Measurements from ENCODE around the gene ZBTB16. TPM values are rescaled to one million over a fixed set of nuclear protein-coding genes. Genes with fewer than 3 reads are reported as not detected.

Gene ZBTB16
- polyA plus RNA-seq, 5 donors: 3.1 to 9.9 (median 6.7) TPM

GRCh38 chr11:114277637-114278341, 218.3 kb downstream of the ZBTB16 start:
- DNase-seq: no peak

GRCh38 chr11:114278342-114279065, 219.0 kb downstream of the ZBTB16 start:
- no peak for DNase-seq

- no peak for DNase-seq
Observed at GRCh38 chr11:114279792-114280546, 220.5 kb downstream of the ZBTB16 start.

GRCh38 chr11:114280696-114281095, 221.2 kb downstream of the ZBTB16 start:
- DNase-seq: peak in 1 of 2 donors; percentile 29

GRCh38 chr11:114281388-114281956, 222.0 kb downstream of the ZBTB16 start:
- no peak for DNase-seq

- DNase-seq: no peak
Observed at GRCh38 chr11:114282488-114282887, 223.0 kb downstream of the ZBTB16 start.

GRCh38 chr11:114283422-114283821, 223.9 kb downstream of the ZBTB16 start:
- no peak for DNase-seq

GRCh38 chr11:114284021-114284420, 224.5 kb downstream of the ZBTB16 start:
- DNase-seq: no peak

- no peak for DNase-seq
Observed at GRCh38 chr11:114284914-114285313, 225.4 kb downstream of the ZBTB16 start.

GRCh38 chr11:114285599-114285998, 226.1 kb downstream of the ZBTB16 start:
- DNase-seq: no peak

GRCh38 chr11:114286229-114286628, 226.7 kb downstream of the ZBTB16 start:
- DNase-seq: no peak

- no peak for DNase-seq
Observed at GRCh38 chr11:114287154-114287553, 227.6 kb downstream of the ZBTB16 start.

- no peak for DNase-seq
Observed at GRCh38 chr11:114288136-114288535, 228.6 kb downstream of the ZBTB16 start.

- DNase-seq: no peak
Observed at GRCh38 chr11:114289779-114290178, 230.3 kb downstream of the ZBTB16 start.

- no peak for DNase-seq
Observed at GRCh38 chr11:114290503-114291235, 231.2 kb downstream of the ZBTB16 start.

- no peak for DNase-seq
Observed at GRCh38 chr11:114291381-114291780, 231.9 kb downstream of the ZBTB16 start.

GRCh38 chr11:114291842-114292680, 232.6 kb downstream of the ZBTB16 start:
- DNase-seq: no peak

GRCh38 chr11:114293201-114293711, 233.7 kb downstream of the ZBTB16 start:
- DNase-seq: no peak

GRCh38 chr11:114295676-114296604, 236.4 kb downstream of the ZBTB16 start, which contains the start of gene NNMT:
Gene NNMT (plus strand): TSS chr11:114296399. CDS start chr11:114296557, 158 bp downstream.
- no peak for DNase-seq
